ENCODE data around the gene AKT3. TPM values are rescaled to one million over a fixed set of nuclear protein-coding genes. Genes with fewer than 3 reads are reported as not detected.

AKT3 gene
- total and polyA plus RNA-seq, 2 of the 8 experiments (the other 6 are each of a cell fraction or from before 2014, with no cell fraction given): 6.0 to 36.4 TPM

DNA sequence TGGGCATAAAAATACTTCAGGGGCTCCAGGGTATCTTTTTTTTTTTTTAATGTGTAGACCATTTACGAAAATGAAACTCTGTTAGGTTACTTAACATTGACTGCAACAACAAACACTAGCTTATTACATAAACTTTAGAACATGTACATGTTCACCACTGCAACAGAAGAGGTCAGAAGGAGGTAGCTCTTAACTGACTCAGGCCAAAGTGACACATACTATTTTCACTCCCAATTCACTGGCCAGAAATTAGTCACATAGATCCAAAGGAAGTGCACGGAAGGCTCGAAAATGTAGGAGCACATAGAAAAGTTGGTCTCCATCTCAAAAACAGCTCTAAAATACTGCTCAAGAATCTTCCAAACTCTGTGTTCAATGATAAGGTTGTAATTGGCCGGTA, 107.2 kb downstream of the AKT3 start:
- H3K36me3 ChIP-seq (ENCODE audit: control insufficient read depth in 2 of 4, insufficient read depth in 4 of 4, low read length in 3 of 4): peaks cover 0 to 3% (median 1%) of the 10 kb centered on the region in 4 experiments; a peak in 2 of 8 replicates
- H2AK5ac ChIP-seq (ENCODE audit: low read depth, low read length): no peak overlapping the region
- peaks cover 3 to 23% (median 13%) of the 10 kb centered on the region in 4 experiments; a peak in 6 of 7 replicates for H3K4me1 ChIP-seq (replicated peaks in 1 of 4; ENCODE audit: control insufficient read depth in 3 of 4, insufficient read depth in 4 of 4, low read length in 3 of 4)
- no peak for DNase-seq (ENCODE audit: low read depth in 1 of 2, low spot score in 2 of 2)
- no peak overlapping the region for H2BK120ac ChIP-seq (replicated peaks; ENCODE audit: low read depth, low read length)
- no peak overlapping the region for H3K56ac ChIP-seq (replicated peaks; ENCODE audit: insufficient read length, low read depth, low read length)
- H3K4me3 ChIP-seq (ENCODE audit: extremely low read depth in 1 of 4, insufficient read depth in 2 of 4, low read depth in 3 of 4, low read length in 4 of 4): no peak overlapping the region
- H2AFZ ChIP-seq (ENCODE audit: low read length): no peak overlapping the region
- no peaks in the 10 kb centered on the region for H3K9me3 ChIP-seq (ENCODE audit: insufficient read depth in 2 of 2, low read depth in 1 of 2, low read length in 1 of 2)
- H3K79me1 ChIP-seq (ENCODE audit: low read depth, low read length): no peaks in the 10 kb centered on the region
- no peak overlapping the region for H3K27ac ChIP-seq (ENCODE audit: low read depth, low read length)
- H3K27me3 ChIP-seq (replicated peaks in 1 of 4; ENCODE audit: control insufficient read depth in 3 of 4, extremely low read depth in 1 of 4, insufficient read depth in 3 of 4, low read length in 3 of 4): no peaks in the 10 kb centered on the region
- no peak overlapping the region for H4K8ac ChIP-seq (ENCODE audit: extremely low read depth, insufficient read depth, low read length)
- H4K20me1 ChIP-seq (replicated peaks in 1 of 2; ENCODE audit: control insufficient read depth in 1 of 2, insufficient read depth in 2 of 2, low read length in 2 of 2): no peaks in the 10 kb centered on the region
- no peaks in the 10 kb centered on the region; a peak in 1 of 4 replicates for H3K79me2 ChIP-seq (ENCODE audit: control insufficient read depth in 1 of 2, insufficient read depth in 2 of 2, low read length in 2 of 2)
- H2BK5ac ChIP-seq (ENCODE audit: low read depth, low read length): no peak overlapping the region
- no peak overlapping the region for H2BK15ac ChIP-seq (ENCODE audit: low read length)
- no peak overlapping the region for H3K23ac ChIP-seq (ENCODE audit: insufficient read length)
- no peak overlapping the region for H3K14ac ChIP-seq (ENCODE audit: insufficient read length)
- H4K91ac ChIP-seq (replicated peaks; ENCODE audit: insufficient read length, low read length): no peak overlapping the region
- no peak for FAIRE-seq
- no peak overlapping the region for H3K9ac ChIP-seq (replicated peaks in 1 of 4; ENCODE audit: extremely low read depth in 1 of 4, low read depth in 3 of 4, low read length in 3 of 4)
- no peaks in the 10 kb centered on the region for H3K23me2 ChIP-seq (ENCODE audit: low read depth, low read length)
- WGBS, 2 experiments (ENCODE audit: extremely low coverage in 1 of 2, insufficient coverage in 1 of 2, insufficient read length in 1 of 2, insufficient replicate concordance in 2 of 2, low coverage in 1 of 2, low lambda C conversion rate in 2 of 2, missing lambda C conversion rate in 1 of 2): 87% methylated on average over 4 of the region's 4 CpGs; no CpG with 5 or more reads in 1 of the 2 experiments
- H2BK12ac ChIP-seq (ENCODE audit: low read depth, low read length): no peak overlapping the region
- no peak overlapping the region for H3K4ac ChIP-seq (replicated peaks; ENCODE audit: insufficient read length, low read depth, low read length)
- no peak overlapping the region for H3K4me2 ChIP-seq (ENCODE audit: insufficient read depth in 1 of 2, low read depth in 2 of 2, low read length in 2 of 2)
- CTCF ChIA-PET (ENCODE audit: partially characterized antibody): interaction anchor here (1.0 to 1.5 kb wide), 2 partner anchors 8 to 29 kb away, joined by 3 to 4 read pairs; no protein-coding TSS in a partner anchor
- H2BK20ac ChIP-seq (ENCODE audit: low read length): no peak overlapping the region
- no peak overlapping the region for H3K18ac ChIP-seq (ENCODE audit: extremely low read depth, low read length)
- POLR2A ChIA-PET (ENCODE audit: partially characterized antibody): no interaction called here
- no peak overlapping the region for H4K5ac ChIP-seq (ENCODE audit: insufficient read length, low read depth, low read length)
- TF ChIP-seq CREB1 (IDR thresholded peaks at IDR 0.05) (no peak), NRF1 (IDR thresholded peaks at IDR 0.05; ENCODE audit: low read depth, low read length) (no peak), SP2 (IDR thresholded peaks at IDR 0.05; ENCODE audit: low read length) (no peak), SIRT6 (IDR thresholded peaks at IDR 0.05; ENCODE audit: low read length) (no peak), JUN (IDR thresholded peaks at IDR 0.05; ENCODE audit: low read depth, low read length) (no peak), RNF2 (IDR thresholded peaks at IDR 0.05; ENCODE audit: borderline replicate concordance, low read depth, low read length, missing control alignments, poor library complexity, severe bottlenecking) (no peak), RBBP5 (IDR thresholded peaks at IDR 0.05; ENCODE audit: borderline replicate concordance, low read depth, low read length) (no peak), FOSL1 (IDR thresholded peaks at IDR 0.05; ENCODE audit: insufficient read depth, low read depth, low read length) (no peak), SIN3A (conservative IDR thresholded peaks at IDR 0.05 in 1 of 2, IDR thresholded peaks at IDR 0.05 in 1 of 2; ENCODE audit: low read depth in 1 of 2, low read length in 2 of 2) (no peak), KDM1A (IDR thresholded peaks at IDR 0.05; ENCODE audit: borderline replicate concordance, low read length) (no peak), SP1 (IDR thresholded peaks at IDR 0.05; ENCODE audit: low read depth, low read length) (no peak), JUND (IDR thresholded peaks at IDR 0.05; ENCODE audit: low read length) (no peak), POLR2AphosphoS5 (IDR thresholded peaks at IDR 0.05; ENCODE audit: low read depth, low read length) (no peak)
- TF ChIP-seq, protein P1, sequence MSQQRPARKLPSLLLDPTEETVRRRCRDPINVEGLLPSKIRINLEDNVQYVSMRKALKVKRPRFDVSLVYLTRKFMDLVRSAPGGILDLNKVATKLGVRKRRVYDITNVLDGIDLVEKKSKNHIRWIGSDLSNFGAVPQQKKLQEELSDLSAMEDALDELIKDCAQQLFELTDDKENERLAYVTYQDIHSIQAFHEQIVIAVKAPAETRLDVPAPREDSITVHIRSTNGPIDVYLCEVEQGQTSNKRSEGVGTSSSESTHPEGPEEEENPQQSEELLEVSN (IDR thresholded peaks at IDR 0.05): no peak

All from H1 (cell line).